Thyroid gland (tissue), 4 donors: ENCODE data around the gene SH3TC2. TPM values are rescaled to one million over a fixed set of nuclear protein-coding genes. Genes with fewer than 3 reads are reported as not detected.

Experiments
- DNase-seq, 2 donors: peaks; one replicate each; pipeline ENCODE4 v3.0.0-alpha.2; 2019
- H3K27ac ChIP-seq, 3 donors: fragments of 200-600 bp; sonication (generic); 1 replicate in 2 of 3; 2 replicates in 1 of 3; pipeline ENCODE4 v1.5.1; 2016 to 2019; ENCODE audit warnings: mild to moderate bottlenecking in 1 of 3, moderate library complexity in 1 of 3
- H3K27me3 ChIP-seq: fragments of 200-600 bp; sonication (generic); one replicate; pipeline ENCODE4 v1.5.1; 2019
- H3K36me3 ChIP-seq, 2 donors: fragments of 200-600 bp; sonication (generic); one replicate each; pipeline ENCODE4 v1.5.1; 2016 to 2019
- H3K4me1 ChIP-seq, 2 donors: fragments of 200-600 bp; sonication (generic); one replicate each; pipeline ENCODE4 v1.5.1; 2017 to 2019
- H3K4me3 ChIP-seq, 3 donors: fragments of 200-600 bp; sonication (generic); replicated peaks in 1 of 3; 1 replicate in 2 of 3; 2 replicates in 1 of 3; pipeline ENCODE4 v1.5.1; 2016; ENCODE audit warnings: mild to moderate bottlenecking in 1 of 3
- H3K9me3 ChIP-seq: fragments of 200-600 bp; sonication (generic); one replicate; pipeline ENCODE4 v1.5.1; 2017
- POLR2A ChIP-seq, 2 donors: fragments of 450-650 bp; IDR thresholded peaks; one replicate each; pipeline ENCODE4 v1.6.1; 2017; ENCODE audit warnings: antibody characterized with exemption in 2 of 2, mild to moderate bottlenecking in 2 of 2, moderate library complexity in 1 of 2
- WGBS, 2 donors: methylation state at CpG; one replicate each; pipeline ENCODE4 v1.1.5; 2017; 5-methylcytosine and 5-hydroxymethylcytosine counted together
- intact Hi-C: fragments of 100-400 bp; cut with DNase I; formaldehyde crosslinking; loops from one replicate; pipeline ENCODE4 v1.15.1; 2023
- total RNA-seq, 4 donors: library from RNA; depleted of rRNA; stranded (reverse); fragments of >200 nt; gene quantifications; one replicate each; pipeline ENCODE4 v1.2.3, GENCODE V29; 2016
- TF ChIP-seq, protein P1 (sequence below), 6 experiments: fragments of 200-600 bp in 3 of 6; fragments of 450-650 bp in 3 of 6; sonication (generic) in 3 of 6; IDR thresholded peaks; one replicate each; pipeline ENCODE4 v1.5.1; 2016 to 2019; ENCODE audit warnings: antibody characterized with exemption in 6 of 6, mild to moderate bottlenecking in 2 of 6, inconsistent platforms in 1 of 6, moderate library complexity in 1 of 6

SH3TC2 gene
- total RNA-seq, 4 donors from 2014 or later, result 0.83 to 2.0 (median 1.5) TPM

DNA sequence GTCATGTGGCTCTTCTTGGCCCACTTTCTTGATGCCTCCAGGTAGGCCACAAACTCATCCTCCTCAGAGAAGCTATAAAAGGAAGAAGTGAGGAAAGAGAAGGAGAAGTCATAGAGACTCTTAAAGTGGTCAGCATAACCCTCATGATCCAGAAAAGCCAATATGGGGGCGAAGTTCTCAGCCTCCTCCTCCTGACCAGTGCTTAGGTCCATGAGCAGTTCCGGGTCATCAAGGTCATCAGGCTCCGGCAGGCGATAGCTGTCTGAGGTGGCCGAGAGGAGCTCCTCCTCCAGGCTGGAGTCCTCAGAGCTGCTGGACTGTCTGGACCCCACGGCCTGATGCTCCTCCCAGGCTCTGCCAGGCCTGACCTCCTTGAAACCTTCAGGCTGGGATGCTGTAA, 34.7 kb downstream of the SH3TC2 start:
- WGBS, 2 donors, result 89 to 94% methylated on average over 2 to 5 of the region's 6 CpGs
- no peak for DNase-seq
- Histone ChIP-seq H3K36me3 (no peaks in the 10 kb centered on the region), H3K27ac (no peak overlapping the region), H3K27me3 (no peaks in the 10 kb centered on the region), H3K4me1 (no peaks in the 10 kb centered on the region), H3K9me3 (no peaks in the 10 kb centered on the region), H3K4me3 (no peak overlapping the region)
- TF ChIP-seq, protein P1, sequence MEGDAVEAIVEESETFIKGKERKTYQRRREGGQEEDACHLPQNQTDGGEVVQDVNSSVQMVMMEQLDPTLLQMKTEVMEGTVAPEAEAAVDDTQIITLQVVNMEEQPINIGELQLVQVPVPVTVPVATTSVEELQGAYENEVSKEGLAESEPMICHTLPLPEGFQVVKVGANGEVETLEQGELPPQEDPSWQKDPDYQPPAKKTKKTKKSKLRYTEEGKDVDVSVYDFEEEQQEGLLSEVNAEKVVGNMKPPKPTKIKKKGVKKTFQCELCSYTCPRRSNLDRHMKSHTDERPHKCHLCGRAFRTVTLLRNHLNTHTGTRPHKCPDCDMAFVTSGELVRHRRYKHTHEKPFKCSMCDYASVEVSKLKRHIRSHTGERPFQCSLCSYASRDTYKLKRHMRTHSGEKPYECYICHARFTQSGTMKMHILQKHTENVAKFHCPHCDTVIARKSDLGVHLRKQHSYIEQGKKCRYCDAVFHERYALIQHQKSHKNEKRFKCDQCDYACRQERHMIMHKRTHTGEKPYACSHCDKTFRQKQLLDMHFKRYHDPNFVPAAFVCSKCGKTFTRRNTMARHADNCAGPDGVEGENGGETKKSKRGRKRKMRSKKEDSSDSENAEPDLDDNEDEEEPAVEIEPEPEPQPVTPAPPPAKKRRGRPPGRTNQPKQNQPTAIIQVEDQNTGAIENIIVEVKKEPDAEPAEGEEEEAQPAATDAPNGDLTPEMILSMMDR (IDR thresholded peaks at IDR 0.05), result no peak
- no peak for TF ChIP-seq POLR2A (IDR thresholded peaks at IDR 0.05)
- intact Hi-C loops, result no loop called here

DNA sequence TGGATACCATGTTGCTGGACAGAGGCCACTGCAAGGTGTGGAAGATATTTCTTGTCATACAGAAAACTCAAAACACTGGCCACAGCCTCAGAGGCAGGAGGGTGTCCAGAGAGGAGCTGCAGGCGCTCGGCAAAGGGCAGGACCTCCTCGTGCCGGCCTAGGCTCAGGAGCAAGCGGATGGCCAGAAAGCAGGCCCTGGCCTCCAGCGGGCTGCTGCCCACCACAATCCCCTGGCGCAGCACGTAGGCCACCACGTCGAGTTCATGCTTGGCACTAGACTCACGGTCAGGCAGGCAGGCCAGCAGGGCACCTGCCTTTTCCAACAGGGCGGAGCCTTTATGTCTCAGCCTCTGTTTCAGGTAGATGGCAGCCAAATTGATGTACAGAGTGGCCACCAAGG, 35.2 kb downstream of the SH3TC2 start:
- no peaks in the 10 kb centered on the region for H3K4me1 ChIP-seq
- WGBS, 2 donors, result 96% methylated on average over 7 to 12 of the region's 12 CpGs
- intact Hi-C loops, result no loop called here
- H3K27ac ChIP-seq, result no peak overlapping the region
- no peak overlapping the region for H3K4me3 ChIP-seq
- H3K9me3 ChIP-seq, result no peaks in the 10 kb centered on the region
- H3K27me3 ChIP-seq, result no peaks in the 10 kb centered on the region
- TF ChIP-seq, protein P1 (IDR thresholded peaks at IDR 0.05), result no peak
- TF ChIP-seq POLR2A (IDR thresholded peaks at IDR 0.05), result no peak
- H3K36me3 ChIP-seq, result no peaks in the 10 kb centered on the region
- DNase-seq, result no peak

DNA sequence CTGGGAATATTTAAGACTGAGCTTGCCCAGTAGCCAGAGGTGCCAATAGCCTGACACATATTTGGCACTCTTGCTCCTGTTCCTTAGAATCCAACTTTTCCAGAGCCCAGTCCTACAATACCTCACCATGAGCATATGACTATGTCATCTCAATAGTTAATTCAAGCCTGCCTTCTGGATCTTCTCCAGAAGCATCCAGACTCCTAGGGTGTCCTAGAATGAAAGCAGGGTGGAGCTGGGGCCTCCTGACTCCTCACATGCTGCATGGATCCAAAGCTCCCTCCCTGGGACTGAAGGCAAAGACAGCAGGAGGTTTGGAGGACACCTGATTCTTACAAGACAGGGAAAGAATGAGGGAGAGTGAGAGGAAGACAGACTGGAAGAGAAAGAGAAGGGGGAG, 37.9 kb downstream of the SH3TC2 start:
- Histone ChIP-seq H3K36me3 (no peaks in the 10 kb centered on the region), H3K4me1 (no peaks in the 10 kb centered on the region), H3K27me3 (no peaks in the 10 kb centered on the region), H3K4me3 (no peak overlapping the region), H3K9me3 (no peaks in the 10 kb centered on the region), H3K27ac (no peak overlapping the region)
- no peak for DNase-seq
- intact Hi-C loops, result no loop called here
- TF ChIP-seq, protein P1 (IDR thresholded peaks at IDR 0.05), result no peak
- TF ChIP-seq POLR2A (IDR thresholded peaks at IDR 0.05), result no peak

DNA sequence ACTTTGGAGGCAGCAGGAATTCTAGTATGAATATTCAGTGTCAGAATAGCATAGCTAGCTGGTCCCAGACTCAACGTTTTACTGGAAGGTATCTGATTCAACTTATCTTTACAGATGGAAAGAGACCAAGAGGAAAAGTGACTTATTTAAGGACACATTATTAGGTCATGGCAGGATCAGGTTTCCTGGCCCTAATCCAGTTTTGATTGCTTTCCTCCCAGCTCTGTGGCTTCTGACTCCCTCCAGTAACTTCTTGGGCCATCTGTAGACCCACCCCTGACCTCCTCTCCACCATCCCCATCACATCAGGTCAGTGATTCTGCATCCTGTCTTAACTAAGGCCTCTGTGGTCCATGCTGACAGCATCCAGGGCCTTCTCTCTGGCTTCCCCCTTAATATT, 38.4 kb downstream of the SH3TC2 start:
- WGBS, 2 donors, result 14 to 33% methylated on average over 1 of the region's 1 CpG
- Histone ChIP-seq H3K27ac (no peak overlapping the region), H3K4me1 (no peaks in the 10 kb centered on the region), H3K36me3 (no peaks in the 10 kb centered on the region), H3K4me3 (no peak overlapping the region), H3K27me3 (no peaks in the 10 kb centered on the region), H3K9me3 (no peaks in the 10 kb centered on the region)
- no peak for TF ChIP-seq POLR2A (IDR thresholded peaks at IDR 0.05)
- TF ChIP-seq, protein P1 (IDR thresholded peaks at IDR 0.05), result no peak
- intact Hi-C loops, result no loop called here
- no peak for DNase-seq

DNA sequence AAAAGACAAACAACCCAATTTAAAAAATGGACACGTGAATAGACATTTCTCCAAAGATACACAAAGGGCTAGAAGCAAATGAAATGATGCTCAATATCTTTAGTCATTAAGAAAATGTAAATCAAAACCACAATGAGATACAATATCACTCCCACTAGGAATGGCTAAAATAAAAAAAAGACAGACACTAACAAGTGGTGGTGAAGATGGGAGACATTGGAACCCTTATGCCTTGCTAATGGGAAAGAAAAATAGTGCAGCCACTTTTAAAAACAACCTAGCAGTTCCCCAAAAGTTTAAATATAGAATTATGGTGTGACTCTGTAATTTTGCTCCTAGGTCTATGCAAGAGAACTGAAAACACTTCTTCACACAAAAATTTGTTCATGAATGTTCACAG, 40.7 kb downstream of the SH3TC2 start:
- no peak overlapping the region for H3K4me3 ChIP-seq
- H3K36me3 ChIP-seq, result no peaks in the 10 kb centered on the region
- no peaks in the 10 kb centered on the region for H3K27me3 ChIP-seq
- 88 to 90% methylated on average over 1 of the region's 1 CpG for WGBS, 2 donors
- intact Hi-C loops, result no loop called here
- no peaks in the 10 kb centered on the region for H3K9me3 ChIP-seq
- no peak overlapping the region for H3K27ac ChIP-seq
- TF ChIP-seq POLR2A (IDR thresholded peaks at IDR 0.05), result no peak
- TF ChIP-seq, protein P1 (IDR thresholded peaks at IDR 0.05), result no peak
- H3K4me1 ChIP-seq, result no peaks in the 10 kb centered on the region
- no peak for DNase-seq
